Ectodermal cell (in vitro differentiated cells): ENCODE results near the gene RAB15.

Experiments
- H3K27ac ChIP-seq: 2 replicates; pipeline ENCODE4 v1.7.0; 2013; ENCODE audit warnings: mild to moderate bottlenecking, low read depth, low read length; ENCODE audit not compliant: insufficient read depth, poor library complexity, severe bottlenecking
- H3K27me3 ChIP-seq: 2 replicates; pipeline ENCODE4 v1.7.0; 2013; ENCODE audit warnings: mild to moderate bottlenecking, low read length; ENCODE audit not compliant: insufficient read depth, control insufficient read depth, poor library complexity, severe bottlenecking
- H3K36me3 ChIP-seq: one replicate; pipeline ENCODE4 v1.7.0; 2013; ENCODE audit warnings: low read length; ENCODE audit not compliant: control insufficient read depth, insufficient read depth
- H3K4me1 ChIP-seq: one replicate; pipeline ENCODE4 v1.7.0; 2013; ENCODE audit warnings: low read length; ENCODE audit not compliant: control insufficient read depth, insufficient read depth
- H3K4me3 ChIP-seq: 2 replicates; pipeline ENCODE4 v1.7.0; 2013; ENCODE audit warnings: low read depth, low read length, control low read depth; ENCODE audit not compliant: insufficient read depth
- H3K9me3 ChIP-seq: 2 replicates; pipeline ENCODE4 v1.7.0; 2013; ENCODE audit warnings: mild to moderate bottlenecking, low read length, moderate library complexity; ENCODE audit not compliant: control insufficient read depth
- WGBS, 2 experiments: methylation state at CpG; one replicate each; pipeline ENCODE4 v1.1.7; 2013; ENCODE audit warnings: missing lambda C conversion rate in 2 of 2; 5-methylcytosine and 5-hydroxymethylcytosine counted together

Gene RAB15

DNA sequence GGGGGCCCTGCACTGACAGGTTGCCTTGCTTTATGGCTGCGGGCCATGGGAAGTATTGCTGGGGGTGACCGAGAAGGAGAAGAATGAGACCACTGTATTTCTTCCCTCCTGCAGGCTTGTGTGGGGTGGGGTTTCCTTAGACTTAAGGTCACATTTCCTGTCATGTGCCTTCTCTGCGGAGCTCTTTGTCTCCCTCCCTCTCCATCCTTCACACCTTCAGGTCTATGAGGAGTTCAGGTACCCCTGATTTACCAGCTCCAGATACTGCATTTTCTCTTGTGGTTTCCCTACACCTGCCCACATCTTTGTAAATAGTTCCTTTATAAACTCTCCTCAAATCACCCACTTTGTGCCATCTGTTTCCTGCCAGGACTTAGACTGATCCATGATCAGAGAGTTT is 18.2 kb upstream of the RAB15 start:
- WGBS, 2 experiments = 85 to 91% methylated on average over 3 of the region's 3 CpGs
- peaks cover 13% of the 10 kb centered on the region for H3K27me3 ChIP-seq
- no peak overlapping the region for H3K27ac ChIP-seq
- H3K9me3 ChIP-seq = no peaks in the 10 kb centered on the region
- no peak overlapping the region for H3K4me3 ChIP-seq
- H3K36me3 ChIP-seq = no peaks in the 10 kb centered on the region
- no peaks in the 10 kb centered on the region for H3K4me1 ChIP-seq

DNA sequence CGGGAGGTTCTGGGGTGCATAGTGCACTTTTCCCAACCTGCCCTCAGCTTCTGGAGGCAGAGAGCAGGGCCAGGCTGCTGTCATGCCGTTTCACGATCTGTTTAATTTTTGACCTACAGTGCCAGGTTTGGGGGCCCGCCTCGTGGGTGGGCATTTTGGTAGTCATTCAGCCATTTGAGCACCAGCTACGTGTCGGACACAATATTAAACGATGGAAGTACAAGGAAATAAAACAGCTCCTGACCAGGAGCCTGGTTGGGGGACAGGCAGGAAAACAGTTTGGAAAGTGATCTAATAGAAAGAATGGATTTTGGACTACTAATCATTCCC is 15.3 kb upstream of the RAB15 start:
- WGBS, 2 experiments = 4 to 7% methylated on average over 8 of the region's 8 CpGs
- Histone ChIP-seq H3K9me3 (no peaks in the 10 kb centered on the region), H3K4me1 (no peaks in the 10 kb centered on the region), H3K27me3 (peaks cover 27% of the 10 kb centered on the region), H3K4me3 (peak overlapping the region; percentile 92), H3K27ac (no peak overlapping the region), H3K36me3 (no peaks in the 10 kb centered on the region)

DNA sequence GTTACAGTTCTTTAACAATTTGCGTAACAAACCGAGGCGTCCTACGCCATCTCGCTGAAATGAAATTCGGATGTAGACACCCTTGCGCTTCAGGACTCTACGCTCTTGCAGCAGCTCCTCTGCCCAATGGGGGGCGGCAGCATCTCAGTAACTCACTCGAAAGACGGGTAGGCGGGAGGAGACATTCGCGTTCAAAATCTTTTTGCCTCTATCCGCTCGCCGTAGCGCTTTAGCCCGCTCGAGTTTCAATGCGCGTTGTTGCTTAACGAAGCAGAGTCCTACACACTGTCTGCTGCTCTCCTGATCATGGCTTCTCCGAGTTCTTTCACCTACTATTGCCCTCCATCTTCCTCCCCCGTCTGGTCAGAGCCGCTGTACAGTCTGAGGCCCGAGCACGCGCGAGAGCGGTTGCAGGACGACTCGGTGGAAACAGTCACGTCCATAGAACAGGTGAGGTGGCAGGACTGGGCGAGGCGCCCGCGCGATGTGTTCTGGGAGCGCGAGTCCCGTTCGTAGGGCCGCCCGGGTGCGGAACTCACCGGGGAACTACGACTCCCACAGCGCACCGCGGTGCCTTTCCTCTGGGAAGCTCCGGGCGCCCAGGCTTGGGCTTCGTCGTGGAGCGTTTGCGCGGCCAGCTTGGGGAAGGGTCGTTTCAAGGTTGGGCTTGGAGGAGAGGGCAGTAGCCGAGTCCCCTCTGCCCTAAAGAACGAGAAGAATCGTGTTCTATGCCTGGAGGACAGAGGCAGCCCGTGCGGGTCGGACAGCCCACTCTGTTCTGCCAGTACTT is 14.7 kb upstream of the RAB15 start, which contains the start of gene FNTB:
Gene FNTB (plus strand): TSS at position 248 of the 790 bp plus-strand sequence. CDS start 59 bp downstream, at position 307.
- Histone ChIP-seq H3K9me3 (no peaks in the 10 kb centered on the region), H3K27ac (peak within 1 kb of the TSS; percentile 78), H3K36me3 (no peaks in the 10 kb centered on the region), H3K4me1 (no peaks in the 10 kb centered on the region), H3K27me3 (peaks cover 27% of the 10 kb centered on the region), H3K4me3 (peak within 1 kb of the TSS; percentile 92)
- WGBS, 2 experiments = 0 to 1% methylated on average over 65 of the region's 65 CpGs

DNA sequence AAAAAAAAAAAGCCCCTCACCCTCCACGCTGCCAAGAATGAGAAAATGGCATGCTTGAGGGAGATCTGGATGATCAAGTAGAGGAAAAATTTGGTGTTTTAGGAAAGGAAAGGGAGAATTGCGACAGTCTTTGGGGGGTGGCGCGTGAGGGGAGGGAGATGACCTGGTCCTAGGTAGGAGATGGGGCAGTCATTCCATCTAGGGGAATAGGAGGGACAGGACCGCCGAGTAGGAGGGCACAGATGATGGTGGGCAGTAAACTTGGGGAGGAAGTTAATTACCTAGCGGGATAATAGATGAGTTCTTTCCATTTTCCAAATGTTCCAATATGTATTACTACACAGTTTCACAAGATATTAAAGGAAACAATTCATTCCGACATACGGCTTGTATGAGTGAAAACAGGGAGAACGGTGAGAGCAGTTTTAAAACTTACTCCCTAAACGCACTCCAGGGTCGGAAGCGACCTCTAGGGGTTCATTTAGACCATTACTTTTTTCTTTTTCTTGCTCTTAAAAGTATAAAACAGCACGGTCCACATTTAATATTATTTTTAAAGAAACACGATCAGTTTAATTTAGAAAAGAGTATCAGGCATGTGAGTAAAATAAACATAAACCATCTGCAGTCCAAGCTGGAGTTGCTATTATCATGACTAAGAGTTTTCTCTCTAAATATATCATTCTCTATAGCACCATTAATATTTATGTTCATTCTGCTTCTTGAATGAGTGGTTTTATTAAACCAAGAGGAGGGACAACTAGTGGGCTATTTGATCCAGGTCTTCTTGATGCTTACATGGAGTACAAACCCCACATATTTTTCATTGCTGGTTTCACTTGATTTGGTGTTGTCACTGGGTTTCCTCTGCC is 11.5 kb upstream of the RAB15 start:
- 24 to 25% methylated on average over 12 to 14 of the region's 15 CpGs for WGBS, 2 experiments
- Histone ChIP-seq H3K9me3 (no peaks in the 10 kb centered on the region), H3K4me3 (no peak overlapping the region), H3K36me3 (no peaks in the 10 kb centered on the region), H3K27ac (no peak overlapping the region), H3K27me3 (peaks cover 27% of the 10 kb centered on the region), H3K4me1 (peaks cover 5% of the 10 kb centered on the region)

DNA sequence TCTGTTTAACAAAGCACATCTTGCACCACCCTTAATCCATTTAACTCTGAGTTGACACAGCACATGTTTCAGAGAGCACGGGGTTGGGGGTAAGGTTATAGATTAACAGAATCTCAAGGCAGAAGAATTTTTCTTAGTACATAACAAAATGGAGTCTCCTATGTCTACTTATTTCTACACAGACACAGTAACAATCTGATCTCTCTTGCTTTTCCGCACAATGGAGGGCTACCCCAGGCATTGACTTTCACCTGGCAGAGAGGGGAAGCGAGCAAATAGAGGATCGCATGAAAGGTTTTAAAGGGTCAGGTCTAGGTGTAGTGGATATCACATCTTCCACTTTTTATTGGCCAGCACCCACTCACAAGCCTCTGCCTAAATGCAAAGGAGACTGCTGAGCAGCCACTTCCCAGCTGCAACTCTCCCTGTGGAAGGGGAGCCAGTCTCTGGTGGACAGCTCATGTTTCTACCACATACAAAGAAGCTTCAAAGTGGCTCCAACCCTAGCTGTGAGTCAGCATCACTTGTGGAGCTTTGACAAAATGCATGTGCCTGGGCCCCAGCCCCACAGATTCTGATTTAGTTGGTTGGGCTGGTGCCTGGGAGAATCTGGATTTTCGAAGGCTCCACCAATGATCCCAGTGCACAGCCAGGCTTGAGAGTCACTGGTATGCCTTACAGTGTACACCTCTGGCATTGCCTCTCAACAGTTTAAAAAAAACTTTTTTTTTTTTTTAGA is 7.4 kb upstream of the RAB15 start:
- peaks cover 9% of the 10 kb centered on the region for H3K27me3 ChIP-seq
- H3K9me3 ChIP-seq = no peaks in the 10 kb centered on the region
- peaks cover 5% of the 10 kb centered on the region for H3K4me1 ChIP-seq
- no peaks in the 10 kb centered on the region for H3K36me3 ChIP-seq
- WGBS, 2 experiments = 80 to 84% methylated on average over 4 of the region's 5 CpGs
- no peak overlapping the region for H3K27ac ChIP-seq
- H3K4me3 ChIP-seq = no peak overlapping the region

DNA sequence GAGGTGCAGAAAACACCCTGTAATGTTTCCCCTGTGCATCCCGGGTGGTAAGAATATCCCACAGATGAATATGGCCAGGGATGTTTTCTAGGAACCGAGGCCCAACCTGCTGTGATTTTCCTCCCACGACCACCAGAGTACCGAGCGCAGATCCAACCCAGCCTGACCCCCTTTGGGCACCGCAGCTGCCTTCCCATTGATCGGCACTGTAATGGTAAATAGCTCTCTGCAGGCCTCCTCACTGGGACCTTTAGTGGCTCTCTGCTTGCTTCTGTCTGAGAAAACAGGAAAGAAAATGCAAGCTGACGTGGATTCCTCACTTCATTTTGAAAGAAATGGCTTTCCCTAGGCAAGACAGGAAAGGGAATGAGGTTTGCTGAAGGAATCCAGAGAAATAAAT is 2.4 kb upstream of the RAB15 start:
- WGBS, 2 experiments = 8 to 12% methylated on average over 8 of the region's 8 CpGs
- Histone ChIP-seq H3K4me3 (no peak overlapping the region), H3K9me3 (no peaks in the 10 kb centered on the region), H3K27ac (no peak overlapping the region), H3K4me1 (peaks cover 6% of the 10 kb centered on the region), H3K36me3 (no peaks in the 10 kb centered on the region), H3K27me3 (peaks cover 32% of the 10 kb centered on the region)

DNA sequence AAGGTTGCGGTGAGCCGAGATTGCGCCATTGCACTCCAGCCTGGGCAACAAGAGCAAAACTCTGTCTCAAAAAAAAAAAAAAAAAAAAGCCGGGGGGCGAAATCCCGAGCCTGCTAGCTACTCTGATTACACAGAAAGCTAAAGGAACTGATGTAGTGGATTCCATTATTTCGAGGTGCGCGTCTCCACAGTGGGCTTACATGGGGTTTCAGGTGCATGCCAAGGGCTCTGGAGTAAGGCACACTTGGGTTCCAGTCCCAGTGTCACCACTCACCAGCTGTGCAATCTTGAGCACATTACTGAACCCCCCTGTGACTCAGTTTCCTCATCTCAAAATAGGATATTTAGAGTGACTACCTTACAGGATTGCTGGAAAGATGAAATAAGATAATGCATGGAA is 1.7 kb upstream of the RAB15 start:
- Histone ChIP-seq H3K4me1 (peaks cover 9% of the 10 kb centered on the region), H3K27ac (no peak overlapping the region), H3K36me3 (no peaks in the 10 kb centered on the region), H3K27me3 (peaks cover 32% of the 10 kb centered on the region), H3K9me3 (no peaks in the 10 kb centered on the region), H3K4me3 (no peak overlapping the region)
- WGBS, 2 experiments = 92 to 93% methylated on average over 9 of the region's 9 CpGs

DNA sequence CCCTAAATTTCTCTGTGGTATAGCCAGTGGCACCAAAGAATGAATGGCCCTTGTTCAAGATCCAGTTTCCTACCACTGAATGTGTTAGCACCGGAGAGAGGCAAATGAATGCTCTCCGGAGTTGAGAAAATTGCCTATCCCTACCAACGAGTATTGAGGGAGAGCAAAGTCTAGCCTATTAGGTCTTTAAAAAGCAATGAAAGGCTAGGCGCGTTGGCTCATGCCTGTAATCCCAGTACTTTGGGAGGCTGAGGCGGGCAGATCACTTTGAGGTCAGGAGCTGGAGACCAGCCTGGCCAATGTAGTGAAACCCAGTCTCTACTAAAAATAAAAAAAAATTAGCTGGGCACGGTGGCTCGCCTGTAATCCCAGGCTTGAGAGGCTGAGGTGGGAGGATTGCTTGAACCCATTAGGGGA is 898 bp upstream of the RAB15 start:
- Histone ChIP-seq H3K27me3 (peaks cover 32% of the 10 kb centered on the region), H3K4me1 (peaks cover 16% of the 10 kb centered on the region), H3K9me3 (no peaks in the 10 kb centered on the region), H3K36me3 (no peaks in the 10 kb centered on the region), H3K4me3 (no peak overlapping the region), H3K27ac (no peak overlapping the region)
- WGBS, 2 experiments = 72 to 84% methylated on average over 8 of the region's 8 CpGs

DNA sequence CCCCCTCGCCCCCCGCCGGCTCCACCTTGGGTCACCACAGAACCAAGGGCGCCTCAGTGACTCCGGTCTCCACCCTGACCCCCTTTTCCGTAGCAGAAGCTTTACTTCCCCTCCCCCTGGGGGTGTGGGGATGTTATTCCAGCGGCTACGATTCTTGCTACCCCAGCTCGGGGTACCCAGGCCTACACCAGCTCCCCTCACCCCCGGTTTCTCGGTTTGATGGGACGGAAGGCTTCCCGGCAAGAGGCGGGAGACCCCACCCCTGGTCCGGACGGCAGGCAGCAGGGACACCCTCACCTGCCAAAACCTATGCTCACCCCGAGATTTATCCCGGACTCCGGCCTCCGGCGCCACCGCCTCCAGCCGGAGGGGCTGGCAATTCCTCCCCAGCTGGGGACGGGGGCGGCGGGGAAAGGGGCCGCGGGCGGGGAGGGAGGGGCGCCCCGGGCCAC is 619 bp downstream of the RAB15 start:
- 2% methylated on average over 28 to 31 of the region's 31 CpGs for WGBS, 2 experiments
- H3K27ac ChIP-seq = no peak overlapping the region
- H3K9me3 ChIP-seq = no peaks in the 10 kb centered on the region

More for the DNA sequence above, 619 bp downstream of the RAB15 start:
- H3K4me1 ChIP-seq = peaks cover 16% of the 10 kb centered on the region
- H3K27me3 ChIP-seq = peaks cover 32% of the 10 kb centered on the region
- H3K36me3 ChIP-seq = no peaks in the 10 kb centered on the region
- H3K4me3 ChIP-seq = peak overlapping the region; percentile 49
